Activated CD8-positive, alpha-beta memory T cell treated with anti-CD3 and anti-CD28 coated beads for 48 hours (primary cell): ENCODE measurements around the gene GORASP2.

Experiments
- DNase-seq, 3 experiments: peaks; one replicate each; pipeline ENCODE4 v3.0.0-alpha.2; 2020; ENCODE audit warnings: low read depth in 2 of 3, low spot score in 2 of 3

Gene GORASP2

DNA sequence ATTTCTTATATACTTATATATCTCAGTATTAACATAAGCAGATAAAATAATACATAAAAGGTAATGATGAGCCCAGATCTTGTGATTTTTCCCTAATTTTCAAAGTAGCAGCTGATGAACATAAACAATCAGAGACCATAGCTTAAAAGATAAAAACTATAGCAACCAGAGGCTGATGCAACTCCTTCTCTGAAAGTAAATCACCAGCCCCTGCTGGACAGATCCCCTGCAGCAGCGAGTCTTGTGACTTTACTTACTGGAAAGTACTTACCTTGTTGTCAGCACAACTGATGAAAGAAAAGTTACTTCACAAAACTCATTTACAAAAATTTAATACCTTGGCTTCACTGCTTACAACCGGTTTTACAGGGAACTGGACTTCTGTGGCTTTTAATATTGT, 67.3 kb downstream of the GORASP2 start:
- no peak for DNase-seq

DNA sequence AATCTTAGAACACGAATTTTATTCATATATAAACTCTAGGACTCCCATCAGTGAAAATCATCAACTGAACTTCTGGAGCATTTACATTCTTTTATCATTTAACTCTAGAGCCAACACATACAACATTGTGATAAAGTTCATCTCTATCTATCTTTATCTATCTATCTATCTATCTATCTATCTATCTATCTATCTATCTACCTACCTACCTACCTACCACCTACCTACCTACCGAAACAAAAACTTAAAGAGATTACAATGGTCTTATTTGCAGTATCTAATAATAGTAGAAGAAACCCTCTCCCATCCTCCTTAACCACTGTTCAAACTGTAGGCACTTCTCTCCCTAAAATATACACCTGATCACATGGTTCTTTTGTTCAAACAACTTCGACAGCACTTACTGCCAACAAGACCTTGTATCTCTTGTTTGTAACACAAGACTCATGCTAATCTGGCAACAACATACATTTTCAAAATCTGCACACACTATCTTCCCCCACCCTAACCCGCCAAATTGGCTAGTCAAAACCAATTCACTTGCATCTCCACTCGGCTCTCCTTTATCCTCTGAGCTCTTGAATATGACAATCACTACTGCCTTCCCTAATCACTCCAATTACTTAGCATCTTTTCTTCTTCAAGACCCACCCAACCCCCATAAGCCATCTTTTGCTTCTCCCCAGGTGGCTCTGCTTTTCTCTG, 69.0 kb downstream of the GORASP2 start:
- no peak for DNase-seq

DNA sequence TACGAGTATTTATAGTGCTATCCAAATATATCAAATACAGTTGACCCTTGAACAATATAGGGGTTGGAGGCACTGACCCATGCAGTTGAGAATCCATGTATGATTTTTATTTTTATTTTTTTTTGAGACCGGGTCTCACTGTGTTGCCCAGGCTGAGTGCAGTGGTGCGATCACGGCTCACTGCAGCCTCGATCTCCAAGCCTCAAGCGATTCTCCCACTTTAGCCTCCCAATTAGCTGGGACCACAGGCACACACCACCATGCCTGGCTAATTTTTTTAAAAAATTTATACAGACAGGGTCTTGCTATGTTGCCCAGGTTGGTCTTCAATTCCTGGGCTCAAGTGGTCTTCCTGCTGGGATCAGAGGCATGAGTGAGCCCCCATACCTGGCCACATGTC, 70.6 kb downstream of the GORASP2 start:
- DNase-seq, result no peak

DNA sequence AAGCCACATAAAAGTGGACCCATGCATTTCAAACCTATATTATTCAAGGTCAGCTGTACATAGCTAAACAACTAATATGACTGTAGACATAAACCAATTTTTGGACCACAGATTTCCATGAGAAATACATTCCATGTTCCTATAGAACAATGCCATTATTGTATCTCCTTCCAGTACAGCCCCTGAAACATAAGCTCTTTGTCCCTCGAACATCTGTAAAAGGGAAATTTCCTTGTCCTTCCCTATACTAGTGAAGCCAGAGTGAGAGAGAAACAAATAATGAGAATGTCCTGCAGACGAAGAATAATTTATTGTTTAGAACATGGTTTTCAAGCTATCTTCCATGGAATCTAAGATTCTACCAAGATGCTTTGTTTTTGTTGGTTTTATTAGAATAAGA, 75.3 kb downstream of the GORASP2 start:
- DNase-seq, result no peak

DNA sequence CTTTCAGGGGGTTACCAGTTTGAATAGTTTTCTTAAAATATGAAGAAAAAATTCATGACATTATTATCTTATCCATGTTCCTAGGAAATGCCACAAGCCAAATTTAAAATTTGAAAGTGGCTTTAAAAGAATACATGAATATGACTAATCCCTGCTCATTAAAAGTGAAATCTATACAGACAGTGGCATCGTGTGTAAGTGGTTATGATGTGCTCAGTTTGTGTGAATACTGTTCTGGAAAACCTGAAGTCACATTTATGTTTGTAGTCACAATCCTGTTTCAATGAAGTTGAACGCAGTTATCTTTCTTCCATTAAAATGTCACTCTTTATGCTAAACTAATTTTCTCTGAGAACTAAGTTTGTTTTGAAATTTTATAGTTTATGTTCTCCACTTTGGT, 75.8 kb downstream of the GORASP2 start:
- DNase-seq, result no peak

DNA sequence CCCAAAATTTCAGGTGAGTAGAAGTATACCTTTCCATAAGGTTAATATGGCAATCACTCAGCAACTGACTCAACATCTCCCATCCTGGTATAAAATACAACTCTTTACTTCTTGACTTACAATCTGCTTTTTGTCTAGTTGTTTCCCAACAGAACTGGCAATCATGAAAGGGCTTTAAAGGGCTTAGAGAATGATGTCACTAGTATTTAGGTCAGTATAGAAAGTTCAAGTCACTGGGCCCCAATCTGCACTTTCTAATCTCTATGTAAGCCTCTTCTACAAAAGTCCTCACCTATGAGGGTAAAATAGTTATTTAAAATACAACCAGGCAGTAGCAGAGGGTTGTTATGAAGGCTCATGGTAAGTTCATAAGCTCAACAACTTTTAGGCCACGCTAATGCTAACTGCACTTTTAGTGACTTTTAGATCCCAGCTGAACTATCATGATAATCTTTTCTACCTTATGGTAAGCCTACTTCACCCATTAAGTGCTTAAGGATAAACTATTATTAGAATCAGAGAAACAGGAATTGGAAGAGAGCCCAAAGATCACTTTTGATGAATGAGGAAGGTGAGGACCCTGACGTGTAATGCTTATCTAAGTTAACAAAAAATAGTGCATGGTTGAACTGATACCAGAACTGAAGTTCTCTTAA, 79.6 kb downstream of the GORASP2 start:
- DNase-seq, result no peak

DNA sequence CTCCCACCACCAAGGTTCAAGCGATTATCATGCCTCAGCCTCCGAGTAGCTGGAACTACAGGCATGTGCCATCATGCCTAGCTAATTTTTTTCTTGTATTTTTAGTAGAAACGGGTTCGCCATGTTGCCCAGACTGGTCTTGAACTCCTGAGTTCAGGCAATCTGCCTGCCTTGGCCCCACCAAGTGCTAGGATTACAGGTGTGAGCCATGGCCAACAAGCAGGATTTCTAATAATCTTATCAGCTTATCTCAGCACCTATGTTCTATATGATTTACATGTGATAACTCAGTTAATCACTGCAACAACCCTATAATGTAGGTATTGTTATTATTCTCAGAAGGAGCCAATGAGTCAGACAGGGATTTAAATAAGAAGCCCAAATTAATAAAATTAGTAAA, 80.3 kb downstream of the GORASP2 start:
- no peak for DNase-seq

DNA sequence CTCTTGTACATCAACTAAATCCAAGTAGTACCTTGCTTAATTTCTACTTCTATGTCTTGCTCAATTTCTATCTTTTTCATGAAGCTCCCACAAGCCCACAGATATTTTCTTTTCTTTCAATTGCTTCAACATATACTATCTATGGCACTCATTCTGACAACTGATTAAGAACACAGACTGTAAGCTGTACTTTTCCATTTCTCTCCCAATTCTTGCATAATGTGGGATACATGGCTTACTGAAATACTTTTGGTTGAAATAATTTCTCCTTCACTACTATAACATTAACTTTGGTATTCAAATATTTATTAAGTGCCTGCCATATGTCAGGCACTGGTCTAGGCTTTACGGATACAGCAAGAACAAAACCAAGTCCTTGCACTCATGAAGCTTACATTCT, 84.8 kb downstream of the GORASP2 start:
- no peak for DNase-seq

DNA sequence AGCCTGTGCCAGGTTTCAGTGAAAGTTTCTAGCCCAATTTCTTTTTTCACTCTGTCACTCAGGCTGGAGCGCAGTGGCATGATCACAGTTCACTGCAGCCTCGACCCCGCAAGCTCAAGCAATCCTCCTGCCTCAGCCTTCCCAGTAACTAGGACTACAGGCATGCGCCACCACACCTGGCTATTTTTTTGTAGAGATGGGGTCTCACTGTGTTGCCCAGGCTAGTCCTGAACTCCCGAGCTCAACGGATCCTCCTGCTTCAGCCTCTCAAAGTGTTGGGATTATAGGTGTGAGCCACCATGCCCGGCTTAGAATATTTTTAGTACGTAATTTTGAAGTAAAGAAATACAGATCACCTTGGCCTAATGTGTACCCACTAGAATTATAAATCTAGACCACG, 87.1 kb downstream of the GORASP2 start:
- no peak for DNase-seq
